ENCODE results near the gene PSTPIP2.

DNA sequence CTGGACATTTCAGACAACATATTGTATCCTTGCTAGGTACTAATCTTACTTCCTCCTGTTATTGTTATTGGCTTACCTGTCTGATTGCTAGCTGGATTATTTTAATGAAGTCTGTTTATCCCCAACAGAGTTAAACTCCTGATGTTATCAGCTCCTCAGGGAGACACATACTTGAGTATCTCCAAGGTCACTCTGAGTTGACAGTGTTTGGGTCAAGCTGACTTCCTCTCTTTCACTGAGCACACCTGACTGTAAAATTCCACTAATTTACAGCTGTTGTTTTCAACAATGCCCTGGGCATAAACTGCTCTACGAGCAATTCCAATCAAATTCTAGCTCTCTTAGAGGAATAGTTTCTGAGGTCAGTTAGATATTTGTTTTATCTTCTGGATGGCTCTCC is 41.7 kb upstream of the PSTPIP2 start:
- TF ChIP-seq GATA1 (IDR thresholded peaks at IDR 0.05; ENCODE audit: low read depth, low read length), result no peak
- no peak for TF ChIP-seq POLR2A (IDR thresholded peaks at IDR 0.05; ENCODE audit: low read length)

Measured in erythroblast (primary cell).